NB4 (cell line): Measurements from ENCODE around the gene RBFOX1.

ENCODE experiments used
- DNase-seq: peaks from one replicate; pipeline ENCODE4 v3.0.0; 2010; ENCODE audit warnings: low read depth
- H3K4me3 ChIP-seq: one replicate; pipeline ENCODE4 v1.5.1; 2011; ENCODE audit warnings: mild to moderate bottlenecking, low read depth, low read length, moderate library complexity
- CTCF ChIP-seq: IDR thresholded peaks from one replicate; pipeline ENCODE4 v1.5.1; 2012; ENCODE audit warnings: low read depth, low read length
- MAX ChIP-seq: IDR thresholded peaks from 2 replicates; pipeline ENCODE4 v1.6.1; 2011; ENCODE audit warnings: low read depth, low read length
- MYC ChIP-seq: IDR thresholded peaks from 2 replicates; pipeline ENCODE4 v1.6.1; 2011; ENCODE audit warnings: low read depth, low read length
- POLR2A ChIP-seq: IDR thresholded peaks from 2 replicates; pipeline ENCODE4 v1.6.1; 2011; ENCODE audit warnings: mild to moderate bottlenecking; ENCODE audit not compliant: insufficient read length; ENCODE audit errors: extremely low read depth

The RBFOX1 gene

GRCh38 chr16:7372095-7372494 lies 39.5 kb downstream of the RBFOX1 start:
- no peak for DNase-seq
- TF ChIP-seq CTCF, result no peak
- no peak for TF ChIP-seq MYC
- TF ChIP-seq MAX, result no peak
- TF ChIP-seq POLR2A, result no peak

GRCh38 chr16:7373776-7374175 lies 41.1 kb downstream of the RBFOX1 start:
- DNase-seq, result no peak
- H3K4me3 ChIP-seq, result no peak overlapping the region
- no peak for TF ChIP-seq MYC
- TF ChIP-seq CTCF, result no peak
- no peak for TF ChIP-seq MAX
- TF ChIP-seq POLR2A, result no peak

More at GRCh38 chr16:7372095-7372494, 39.5 kb downstream of the RBFOX1 start:
- no peak overlapping the region for H3K4me3 ChIP-seq

- no peak overlapping the region for H3K4me3 ChIP-seq
- TF ChIP-seq CTCF (no peak), POLR2A (no peak), MYC (no peak), MAX (no peak)
These were observed 42.0 kb downstream of the RBFOX1 start for GRCh38 chr16:7374614-7375174.

GRCh38 chr16:7376227-7376626 lies 43.6 kb downstream of the RBFOX1 start:
- H3K4me3 ChIP-seq, result no peak overlapping the region
- TF ChIP-seq MYC, result no peak
- TF ChIP-seq POLR2A, result no peak
- TF ChIP-seq MAX, result no peak
- TF ChIP-seq CTCF, result no peak
- no peak for DNase-seq

More at GRCh38 chr16:7374614-7375174, 42.0 kb downstream of the RBFOX1 start:
- DNase-seq, result no peak

- H3K4me3 ChIP-seq, result no peak overlapping the region
- no peak for DNase-seq
- TF ChIP-seq POLR2A (no peak), MAX (no peak), MYC (no peak), CTCF (no peak)
These were observed 44.6 kb downstream of the RBFOX1 start for GRCh38 chr16:7377231-7377630.
